Ishikawa (cell line): ENCODE results near the gene TNS1.

Experiments used
- CEBPB ChIP-seq: IDR thresholded peaks from 2 replicates; pipeline ENCODE4 v1.6.1; 2012
- CREB1 ChIP-seq: IDR thresholded peaks from 2 replicates; pipeline ENCODE4 v1.6.1; 2012; ENCODE audit warnings: low read depth
- EGR1 ChIP-seq: IDR thresholded peaks from 2 replicates; pipeline ENCODE4 v1.6.1; 2012
- EP300 ChIP-seq: IDR thresholded peaks from 2 replicates; pipeline ENCODE4 v1.6.1; 2012; ENCODE audit warnings: borderline replicate concordance
- FOXM1 ChIP-seq: IDR thresholded peaks from 2 replicates; pipeline ENCODE4 v1.6.1; 2012; ENCODE audit warnings: low read depth, borderline replicate concordance
- MAX ChIP-seq: IDR thresholded peaks from 2 replicates; pipeline ENCODE4 v1.6.1; 2012
- NFIC ChIP-seq: IDR thresholded peaks from 2 replicates; pipeline ENCODE4 v1.6.1; 2012
- RAD21 ChIP-seq: IDR thresholded peaks from 2 replicates; pipeline ENCODE4 v1.6.1; 2012; ENCODE audit warnings: low read depth
- REST ChIP-seq: IDR thresholded peaks from 2 replicates; pipeline ENCODE4 v1.6.1; 2012; ENCODE audit warnings: low read depth, mild to moderate bottlenecking
- TAF1 ChIP-seq: IDR thresholded peaks from 2 replicates; pipeline ENCODE4 v1.6.1; 2012; ENCODE audit warnings: low read depth, mild to moderate bottlenecking
- TCF12 ChIP-seq: IDR thresholded peaks from 2 replicates; pipeline ENCODE4 v1.6.1; 2012; ENCODE audit warnings: low read depth
- TEAD4 ChIP-seq: IDR thresholded peaks from 2 replicates; pipeline ENCODE4 v1.6.1; 2012
- USF1 ChIP-seq: IDR thresholded peaks from 2 replicates; pipeline ENCODE4 v1.6.1; 2012
- YY1 ChIP-seq: IDR thresholded peaks from 2 replicates; pipeline ENCODE4 v1.6.1; 2012; ENCODE audit warnings: low read depth
- ZBTB7A ChIP-seq: IDR thresholded peaks from 2 replicates; pipeline ENCODE4 v1.6.1; 2012; ENCODE audit warnings: low read depth

The TNS1 gene

GRCh38 chr2:217817466-217818292, 185.1 kb downstream of the TNS1 start:
- no peak for TF ChIP-seq REST
- no peak for TF ChIP-seq TAF1
- TF ChIP-seq EP300 = no peak
- TF ChIP-seq YY1 = no peak
- no peak for TF ChIP-seq ZBTB7A
- no peak for TF ChIP-seq TEAD4

GRCh38 chr2:217816396-217816869, 186.4 kb downstream of the TNS1 start:
- no peak for TF ChIP-seq YY1
- TF ChIP-seq NFIC = no peak
- no peak for TF ChIP-seq ZBTB7A
- no peak for TF ChIP-seq FOXM1
- no peak for TF ChIP-seq CREB1
- TF ChIP-seq EP300 = no peak
- TF ChIP-seq TCF12 = no peak
- TF ChIP-seq MAX = no peak
- TF ChIP-seq CEBPB = no peak
- TF ChIP-seq REST = no peak
- no peak for TF ChIP-seq USF1
- no peak for TF ChIP-seq RAD21

GRCh38 chr2:217813828-217814227, 189.0 kb downstream of the TNS1 start:
- TF ChIP-seq YY1 (no peak), CEBPB (no peak), REST (no peak), RAD21 (no peak), EGR1 (no peak), TAF1 (no peak), FOXM1 (no peak), TCF12 (no peak), USF1 (no peak), EP300 (no peak)

- TF ChIP-seq CREB1 (no peak), REST (no peak), TAF1 (no peak), EP300 (no peak), NFIC (no peak), TEAD4 (no peak), USF1 (no peak), CEBPB (no peak), TCF12 (no peak), EGR1 (no peak)
Measured at GRCh38 chr2:217812170-217812569, 190.6 kb downstream of the TNS1 start.
